K562 (cell line): Measurements from ENCODE around the gene DEFB114. TPM values are rescaled to one million over a fixed set of nuclear protein-coding genes. Genes with fewer than 3 reads are reported as not detected.

ENCODE experiments used
- polyA plus RNA-seq, 8 experiments: library from polyadenylated mRNA; depleted of rRNA in 4 of 8; stranded (reverse) in 5 of 8; unstranded in 3 of 8; fragments of >200 nt; fragmentation: Nextera tagmentation in 2 of 8; fragmentation: Illumina TruSeq in 1 of 8; extraction: Ambion mirVana in 2 of 8; extraction: Trizol in 1 of 8; gene quantifications; 2 replicates each; pipeline versions ENCODE4 v1.2.1 to v1.2.3, GENCODE V29; 2011 to 2014; ENCODE audit warnings: inconsistent platforms in 1 of 8, missing spikeins in 1 of 8
- total RNA-seq, 7 experiments: library from RNA; depleted of rRNA in 6 of 7; stranded (reverse); fragments of >200 nt in 6 of 7; fragmentation: Illumina TruSeq in 2 of 7; extraction: Trizol in 2 of 7; gene quantifications; 2 replicates each; pipeline versions ENCODE4 v1.2.1 to v1.2.3, GENCODE V29; 2011 to 2021; ENCODE audit warnings: low replicate concordance in 1 of 7

The DEFB114 gene
- total and polyA plus RNA-seq, 9 of the 15 experiments (the other 6 are each of a cell fraction or from before 2014, with no cell fraction given) = not detected

Other genes starting within 250 kb of the DEFB114 start
- gene CRISP3, start 219.8 kb downstream of the DEFB114 start, total RNA-seq (2014; rRNA removed) = 0.29 and 0.36 TPM in 2 replicates
- gene CRISP3, start 219.8 kb downstream of the DEFB114 start, total RNA-seq (2014; rRNA removed; fragmentation: Illumina TruSeq; extraction: Trizol) = 0.58 and 0.77 TPM in 2 replicates
- gene CRISP3, start 219.8 kb downstream of the DEFB114 start, total RNA-seq (2015; rRNA removed; fragmentation: Illumina TruSeq; extraction: Trizol) = 1.8 and 2.0 TPM in 2 replicates
- gene CRISP3, start 219.8 kb downstream of the DEFB114 start, total RNA-seq (2021) = 0.29 and 0.31 TPM in 2 replicates
- 0.55 and 0.79 TPM in 2 replicates for gene CRISP3, start 219.8 kb downstream of the DEFB114 start, polyA plus RNA-seq (2011; rRNA removed)
- gene CRISP3, start 219.8 kb downstream of the DEFB114 start, polyA plus RNA-seq (2014; fragmentation: Illumina TruSeq; extraction: Trizol) = 0.64 and 0.94 TPM in 2 replicates
- under 1 TPM; 0.39 to 0.73 TPM for gene CRISP3, start 219.8 kb downstream of the DEFB114 start, polyA plus RNA-seq (2014; fragmentation: Nextera tagmentation; extraction: Ambion mirVana)
- gene CRISP3, start 219.8 kb downstream of the DEFB114 start, polyA plus RNA-seq (2014; rRNA removed) = 0.21 and 0.23 TPM in 2 replicates
- gene PGK2, start 176.9 kb downstream of the DEFB114 start, total RNA-seq (2014; rRNA removed) = not detected in 2 replicates
- not detected in 2 replicates for gene PGK2, start 176.9 kb downstream of the DEFB114 start, total RNA-seq (2014; rRNA removed; fragmentation: Illumina TruSeq; extraction: Trizol)
- not detected in 2 replicates for gene PGK2, start 176.9 kb downstream of the DEFB114 start, total RNA-seq (2015; rRNA removed; fragmentation: Illumina TruSeq; extraction: Trizol)
- gene PGK2, start 176.9 kb downstream of the DEFB114 start, total RNA-seq (2021) = not detected in 2 replicates
- gene PGK2, start 176.9 kb downstream of the DEFB114 start, polyA plus RNA-seq (2011; rRNA removed) = not detected in 2 replicates
- gene PGK2, start 176.9 kb downstream of the DEFB114 start, polyA plus RNA-seq (2014; fragmentation: Illumina TruSeq; extraction: Trizol) = not detected in 2 replicates
- not detected for gene PGK2, start 176.9 kb downstream of the DEFB114 start, polyA plus RNA-seq (2014; fragmentation: Nextera tagmentation; extraction: Ambion mirVana)
- gene PGK2, start 176.9 kb downstream of the DEFB114 start, polyA plus RNA-seq (2014; rRNA removed) = not detected in 2 replicates
- not detected in 2 replicates for gene CRISP1, start 97.6 kb downstream of the DEFB114 start, total RNA-seq (2014; rRNA removed)
- gene CRISP1, start 97.6 kb downstream of the DEFB114 start, total RNA-seq (2014; rRNA removed; fragmentation: Illumina TruSeq; extraction: Trizol) = not detected in 2 replicates
- not detected in 2 replicates for gene CRISP1, start 97.6 kb downstream of the DEFB114 start, total RNA-seq (2015; rRNA removed; fragmentation: Illumina TruSeq; extraction: Trizol)
- not detected in 2 replicates for gene CRISP1, start 97.6 kb downstream of the DEFB114 start, total RNA-seq (2021)
- gene CRISP1, start 97.6 kb downstream of the DEFB114 start, polyA plus RNA-seq (2011; rRNA removed) = not detected in 2 replicates
- gene CRISP1, start 97.6 kb downstream of the DEFB114 start, polyA plus RNA-seq (2014; fragmentation: Illumina TruSeq; extraction: Trizol) = not detected in 2 replicates
- gene CRISP1, start 97.6 kb downstream of the DEFB114 start, polyA plus RNA-seq (2014; fragmentation: Nextera tagmentation; extraction: Ambion mirVana) = not detected
- not detected in 2 replicates for gene CRISP1, start 97.6 kb downstream of the DEFB114 start, polyA plus RNA-seq (2014; rRNA removed)
- gene DEFB113, start 5.5 kb upstream of the DEFB114 start, total RNA-seq (2014; rRNA removed) = not detected in 2 replicates
- gene DEFB113, start 5.5 kb upstream of the DEFB114 start, total RNA-seq (2014; rRNA removed; fragmentation: Illumina TruSeq; extraction: Trizol) = not detected in 2 replicates
- gene DEFB113, start 5.5 kb upstream of the DEFB114 start, total RNA-seq (2015; rRNA removed; fragmentation: Illumina TruSeq; extraction: Trizol) = not detected in 2 replicates
- gene DEFB113, start 5.5 kb upstream of the DEFB114 start, total RNA-seq (2021) = not detected in 2 replicates
- gene DEFB113, start 5.5 kb upstream of the DEFB114 start, polyA plus RNA-seq (2011; rRNA removed) = not detected in 2 replicates
- not detected in 2 replicates for gene DEFB113, start 5.5 kb upstream of the DEFB114 start, polyA plus RNA-seq (2014; fragmentation: Illumina TruSeq; extraction: Trizol)
- gene DEFB113, start 5.5 kb upstream of the DEFB114 start, polyA plus RNA-seq (2014; fragmentation: Nextera tagmentation; extraction: Ambion mirVana) = not detected
- gene DEFB113, start 5.5 kb upstream of the DEFB114 start, polyA plus RNA-seq (2014; rRNA removed) = not detected in 2 replicates
- not detected in 2 replicates for gene DEFB110, start 57.8 kb upstream of the DEFB114 start, total RNA-seq (2014; rRNA removed)
- not detected in 2 replicates for gene DEFB110, start 57.8 kb upstream of the DEFB114 start, total RNA-seq (2014; rRNA removed; fragmentation: Illumina TruSeq; extraction: Trizol)
- gene DEFB110, start 57.8 kb upstream of the DEFB114 start, total RNA-seq (2015; rRNA removed; fragmentation: Illumina TruSeq; extraction: Trizol) = not detected in 2 replicates
- gene DEFB110, start 57.8 kb upstream of the DEFB114 start, total RNA-seq (2021) = not detected in 2 replicates
- gene DEFB110, start 57.8 kb upstream of the DEFB114 start, polyA plus RNA-seq (2011; rRNA removed) = not detected in 2 replicates
- gene DEFB110, start 57.8 kb upstream of the DEFB114 start, polyA plus RNA-seq (2014; fragmentation: Illumina TruSeq; extraction: Trizol) = not detected in 2 replicates
- gene DEFB110, start 57.8 kb upstream of the DEFB114 start, polyA plus RNA-seq (2014; fragmentation: Nextera tagmentation; extraction: Ambion mirVana) = not detected
- not detected in 2 replicates for gene DEFB110, start 57.8 kb upstream of the DEFB114 start, polyA plus RNA-seq (2014; rRNA removed)
- gene DEFB112, start 85.8 kb upstream of the DEFB114 start, total RNA-seq (2014; rRNA removed) = not detected in 2 replicates
- not detected in 2 replicates for gene DEFB112, start 85.8 kb upstream of the DEFB114 start, total RNA-seq (2014; rRNA removed; fragmentation: Illumina TruSeq; extraction: Trizol)
- gene DEFB112, start 85.8 kb upstream of the DEFB114 start, total RNA-seq (2015; rRNA removed; fragmentation: Illumina TruSeq; extraction: Trizol) = not detected in 2 replicates
- not detected in 2 replicates for gene DEFB112, start 85.8 kb upstream of the DEFB114 start, total RNA-seq (2021)
- not detected in 2 replicates for gene DEFB112, start 85.8 kb upstream of the DEFB114 start, polyA plus RNA-seq (2011; rRNA removed)
- gene DEFB112, start 85.8 kb upstream of the DEFB114 start, polyA plus RNA-seq (2014; fragmentation: Illumina TruSeq; extraction: Trizol) = not detected in 2 replicates
- not detected for gene DEFB112, start 85.8 kb upstream of the DEFB114 start, polyA plus RNA-seq (2014; fragmentation: Nextera tagmentation; extraction: Ambion mirVana)
- not detected in 2 replicates for gene DEFB112, start 85.8 kb upstream of the DEFB114 start, polyA plus RNA-seq (2014; rRNA removed)